DND-41 (cell line): ENCODE data around the gene ZNF394.
A peak's percentile ranks its signal among the peaks of the same experiment; 100 is the strongest.

Source experiments
- ATAC-seq: fragments of 200-7000 bp; cut with Tn5 transposase; 3 replicates; pipeline ENCODE4 v1.9.1; 2021; ENCODE audit warnings: low read depth; ENCODE audit not compliant: insufficient read depth
- DNase-seq: peaks from one replicate; pipeline ENCODE4 v3.0.0-alpha.2; 2020
- H2AFZ ChIP-seq: 2 replicates; pipeline ENCODE4 v1.6.0; 2012; ENCODE audit warnings: low read depth, low read length
- H3K27ac ChIP-seq: 2 replicates; pipeline ENCODE4 v1.5.1; 2012; ENCODE audit warnings: low read length, inconsistent platforms
- H3K27me3 ChIP-seq: fragments of 200-600 bp; sonication (generic); 2 replicates; pipeline ENCODE4 v1.6.0; 2012; ENCODE audit warnings: low read length, mild to moderate bottlenecking, inconsistent platforms; ENCODE audit not compliant: insufficient read depth, poor library complexity
- H3K36me3 ChIP-seq: 2 replicates; pipeline ENCODE4 v1.5.1; 2012; ENCODE audit warnings: low read length, inconsistent platforms; ENCODE audit not compliant: insufficient read depth
- H3K4me1 ChIP-seq: 2 replicates; pipeline ENCODE4 v1.5.1; 2012; ENCODE audit warnings: mild to moderate bottlenecking, low read length; ENCODE audit not compliant: insufficient read depth
- H3K4me2 ChIP-seq: 2 replicates; pipeline ENCODE4 v1.6.0; 2012; ENCODE audit warnings: mild to moderate bottlenecking, moderate library complexity, low read length, inconsistent platforms; ENCODE audit not compliant: insufficient read depth
- H3K4me3 ChIP-seq, 2 experiments: fragments of 200-600 bp in 1 of 2; shearing (Covaris generic) in 1 of 2; 2 replicates each; pipeline ENCODE4 v1.5.1; 2012 to 2016; ENCODE audit warnings: inconsistent platforms in 2 of 2, low read length in 2 of 2, mild to moderate bottlenecking in 2 of 2, low read depth in 1 of 2, moderate library complexity in 1 of 2
- H3K79me2 ChIP-seq: 2 replicates; pipeline ENCODE4 v1.6.0; 2012; ENCODE audit warnings: low read length, inconsistent platforms; ENCODE audit not compliant: insufficient read depth
- H3K9ac ChIP-seq: 2 replicates; pipeline ENCODE4 v1.6.0; 2012; ENCODE audit warnings: low read depth, mild to moderate bottlenecking, inconsistent platforms, low read length, moderate library complexity
- H3K9me3 ChIP-seq: 2 replicates; pipeline ENCODE4 v1.5.1; 2012; ENCODE audit warnings: low read length, moderate library complexity, mild to moderate bottlenecking, inconsistent platforms; ENCODE audit not compliant: insufficient read depth, severe bottlenecking
- H4K20me1 ChIP-seq: 2 replicates; pipeline ENCODE4 v1.6.0; 2012; ENCODE audit warnings: low read length; ENCODE audit not compliant: insufficient read depth
- CTCF ChIP-seq: IDR thresholded peaks from 2 replicates; pipeline ENCODE4 v1.5.1; 2012; ENCODE audit warnings: borderline replicate concordance, low read length, moderate library complexity, mild to moderate bottlenecking; ENCODE audit not compliant: poor library complexity, severe bottlenecking; ENCODE audit errors: extremely low read depth
- EZH2 ChIP-seq: IDR thresholded peaks from 3 replicates; pipeline ENCODE4 v1.6.1; 2012; ENCODE audit warnings: borderline replicate concordance, low read depth, mild to moderate bottlenecking, moderate library complexity, low read length, inconsistent platforms; ENCODE audit not compliant: severe bottlenecking

Gene ZNF394

DNA sequence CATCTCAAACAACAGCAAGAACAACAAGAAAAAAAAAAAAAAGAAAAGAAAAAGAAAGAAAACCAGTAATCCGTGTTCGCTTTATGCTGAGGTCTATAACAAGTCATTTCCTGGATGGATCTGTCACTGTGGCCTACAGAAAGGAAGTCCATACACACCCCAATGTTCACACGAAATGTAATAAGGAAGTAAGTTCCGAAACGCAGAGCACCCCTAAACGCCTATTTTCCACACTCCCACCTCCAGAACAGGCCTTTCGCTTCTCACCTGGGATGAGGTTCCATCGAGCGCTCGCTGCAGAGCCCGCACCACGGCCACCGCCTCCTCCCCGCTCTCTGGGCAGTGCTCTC is 735 bp downstream of the ZNF394 start:
- Histone ChIP-seq H3K36me3 (peaks cover 41% of the 10 kb centered on the region), H3K4me1 (peaks cover 41% of the 10 kb centered on the region), H2AFZ (peak overlapping the region; percentile 91), H3K27ac (peak overlapping the region; percentile 91), H3K9me3 (no peaks in the 10 kb centered on the region), H3K27me3 (no peaks in the 10 kb centered on the region), H3K4me2 (peak overlapping the region; percentile 90), H4K20me1 (peaks cover 30% of the 10 kb centered on the region), H3K4me3 (peak overlapping the region; percentile 91 to 96), H3K9ac (peak overlapping the region; percentile 79), H3K79me2 (peaks cover 72% of the 10 kb centered on the region)
- DNase-seq (no peak), ATAC-seq (no peak)
- TF ChIP-seq CTCF: no peak
- no peak for TF ChIP-seq EZH2

DNA sequence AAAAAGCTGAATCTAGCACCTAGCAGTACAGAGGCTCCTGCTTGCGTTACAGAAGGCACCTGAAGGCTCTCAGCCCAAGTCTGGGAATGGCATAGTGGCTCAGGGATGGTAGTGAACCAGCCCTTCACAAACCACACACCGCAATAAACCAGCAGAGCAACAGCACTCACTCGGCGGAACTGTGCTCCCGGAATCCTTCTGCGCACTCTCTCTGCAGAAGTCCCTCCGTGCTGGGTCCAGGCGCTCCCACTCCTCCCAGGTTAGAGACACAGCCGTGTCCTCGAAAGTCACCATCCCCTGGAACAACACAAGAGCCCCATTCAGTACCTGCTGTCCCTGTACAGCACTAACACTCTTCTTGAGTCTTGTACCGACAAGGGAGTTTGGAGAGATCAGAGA is 1.5 kb downstream of the ZNF394 start:
- Histone ChIP-seq H3K9me3 (no peaks in the 10 kb centered on the region), H2AFZ (no peak overlapping the region), H3K36me3 (peaks cover 49% of the 10 kb centered on the region), H3K9ac (peak overlapping the region; percentile 79), H3K27ac (peak overlapping the region; percentile 28), H3K4me3 (peak overlapping the region; percentile 91 to 96; a peak in 3 of 4 replicates), H3K4me1 (peaks cover 34% of the 10 kb centered on the region), H3K4me2 (peak overlapping the region; percentile 90), H3K27me3 (no peaks in the 10 kb centered on the region), H4K20me1 (peaks cover 35% of the 10 kb centered on the region), H3K79me2 (peaks cover 79% of the 10 kb centered on the region)
- peak; percentile 38 for DNase-seq
- peak; percentile 38 for ATAC-seq
- TF ChIP-seq CTCF: no peak
- TF ChIP-seq EZH2: no peak

DNA sequence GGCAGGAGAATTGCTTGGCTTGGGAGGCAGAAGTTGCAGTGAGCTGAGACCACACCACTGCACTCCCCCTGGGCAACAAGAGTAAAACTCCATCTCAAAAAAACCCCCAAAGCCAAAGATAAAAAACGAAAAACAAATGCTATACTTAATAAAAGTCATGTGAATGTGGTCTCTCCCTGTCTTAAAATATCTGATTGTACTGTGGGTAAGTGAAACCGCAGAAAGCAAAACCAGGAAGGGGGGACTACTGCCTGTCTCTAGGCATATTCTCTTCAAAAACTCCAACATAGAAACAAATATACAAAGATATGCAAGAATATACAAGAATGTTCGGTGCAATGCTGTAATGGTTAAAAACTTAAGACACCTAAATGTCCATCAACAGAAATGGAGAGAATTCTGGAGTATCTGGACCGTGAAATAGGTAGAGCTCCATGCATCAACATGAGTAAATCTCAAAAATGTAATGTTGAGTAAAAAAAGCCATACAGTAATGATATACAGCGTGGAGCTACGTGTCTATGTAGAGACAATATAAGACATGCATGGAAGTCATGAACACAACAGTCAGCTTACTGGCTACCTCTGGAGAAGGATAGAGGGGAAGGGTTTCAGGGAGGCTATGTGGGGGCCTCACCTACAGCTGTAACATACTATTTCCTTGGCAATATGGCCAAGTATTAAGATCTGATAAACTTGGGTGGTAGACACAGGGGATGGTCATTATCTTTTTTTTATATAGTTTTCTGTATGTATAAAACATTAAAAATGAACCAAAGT is 2.1 kb downstream of the ZNF394 start:
- Histone ChIP-seq H3K9me3 (no peaks in the 10 kb centered on the region), H2AFZ (no peak overlapping the region), H3K4me2 (peak overlapping the region; percentile 90), H3K36me3 (peaks cover 55% of the 10 kb centered on the region), H3K27ac (peak overlapping the region; percentile 52), H3K79me2 (peaks cover 83% of the 10 kb centered on the region), H3K4me1 (peaks cover 34% of the 10 kb centered on the region), H4K20me1 (peaks cover 37% of the 10 kb centered on the region), H3K9ac (peak overlapping the region; percentile 79), H3K4me3 (peak overlapping the region; percentile 91 to 96; a peak in 3 of 4 replicates), H3K27me3 (no peaks in the 10 kb centered on the region)
- TF ChIP-seq CTCF: no peak
- no peak for TF ChIP-seq EZH2
- DNase-seq: no peak
- ATAC-seq: peak; percentile 56
